HG03558 (cell line): ENCODE results near the gene COL15A1.

Experiments used
- ATAC-seq: cut with Tn5 transposase; IDR thresholded peaks from one replicate; pipeline ENCODE4 v1.9.1; 2021; ENCODE audit warnings: moderate number of reproducible peaks; ENCODE audit not compliant: unreplicated experiment; ENCODE audit errors: extremely low read depth

Gene COL15A1

DNA sequence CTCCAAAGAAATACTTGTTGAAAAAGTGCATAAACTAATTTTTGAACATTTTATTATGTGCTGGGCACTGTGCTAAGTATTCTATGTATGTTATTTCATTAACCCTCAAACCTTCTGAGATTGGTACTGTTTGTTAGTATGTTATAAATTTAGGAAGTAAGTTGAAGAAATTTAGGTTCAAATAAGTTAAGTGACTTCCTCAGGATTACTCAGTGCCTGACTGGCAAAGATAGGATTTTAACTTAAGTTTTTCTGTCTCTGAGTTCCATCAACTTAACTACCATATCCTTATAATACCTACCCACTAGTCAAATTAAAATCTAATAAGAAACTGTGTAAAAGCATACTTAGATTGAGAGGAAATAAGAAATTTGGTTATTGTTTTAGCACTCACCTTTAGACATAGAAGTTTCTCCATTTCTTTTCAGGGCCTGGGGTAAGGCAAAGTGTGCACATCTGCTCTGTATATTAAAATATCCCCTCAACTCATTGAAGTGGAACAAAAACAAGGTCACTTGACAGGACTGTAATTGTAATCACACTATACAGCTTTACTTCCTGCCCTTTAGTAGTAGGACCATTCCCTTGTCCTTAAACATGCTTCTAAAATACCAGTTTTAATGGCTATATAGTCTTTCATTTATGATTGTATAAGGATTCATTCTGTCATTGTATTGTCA is 176.4 kb downstream of the COL15A1 start:
- ATAC-seq, result no peak
